Spleen (tissue), 11 donors: ENCODE results near the gene NDUFS7. TPM values are rescaled to one million over a fixed set of nuclear protein-coding genes. Genes with fewer than 3 reads are reported as not detected.

Experiments
- DNase-seq: peaks from one replicate; pipeline ENCODE4 v3.0.0-alpha.2; 2020
- H3K27ac ChIP-seq, 8 donors: fragments of 200-600 bp; sonication (generic) in 7 of 8; 1 replicate in 4 of 8; 2 replicates in 4 of 8; pipeline versions ENCODE4 v1.5.0 to v1.8.0; 2016 to 2021; ENCODE audit warnings: inconsistent platforms in 4 of 8, mild to moderate bottlenecking in 4 of 8, moderate library complexity in 1 of 8
- H3K27me3 ChIP-seq, 7 donors: fragments of 200-600 bp; sonication (generic) in 6 of 7; replicated peaks in 1 of 7; 1 replicate in 4 of 7; 2 replicates in 3 of 7; pipeline versions ENCODE4 v1.5.0 to v1.8.0; 2016 to 2021; ENCODE audit warnings: inconsistent platforms in 3 of 7, mild to moderate bottlenecking in 1 of 7
- H3K36me3 ChIP-seq, 6 donors: fragments of 200-600 bp; sonication (generic) in 5 of 6; 1 replicate in 4 of 6; 2 replicates in 2 of 6; pipeline versions ENCODE4 v1.5.0 to v1.8.0; 2016 to 2021; ENCODE audit warnings: inconsistent platforms in 2 of 6
- H3K4me1 ChIP-seq, 6 donors: fragments of 200-600 bp; sonication (generic) in 5 of 6; 1 replicate in 3 of 6; 2 replicates in 3 of 6; pipeline versions ENCODE4 v1.5.0 to v1.8.0; 2016 to 2021; ENCODE audit warnings: inconsistent platforms in 3 of 6
- H3K4me3 ChIP-seq, 8 donors: fragments of 200-600 bp; sonication (generic) in 7 of 8; 1 replicate in 4 of 8; 2 replicates in 4 of 8; pipeline versions ENCODE4 v1.5.0 to v1.8.0; 2016 to 2021; ENCODE audit warnings: inconsistent platforms in 4 of 8, mild to moderate bottlenecking in 4 of 8, moderate library complexity in 2 of 8
- H3K9me3 ChIP-seq, 8 donors: fragments of 200-600 bp; sonication (generic) in 7 of 8; 1 replicate in 4 of 8; 2 replicates in 4 of 8; pipeline versions ENCODE4 v1.5.0 to v1.8.0; 2016 to 2021; ENCODE audit warnings: inconsistent platforms in 4 of 8
- CTCF ChIP-seq, 11 experiments: fragments of 200-600 bp in 7 of 11; fragments of 450-650 bp in 4 of 11; sonication (generic) in 4 of 11; IDR thresholded peaks in 8 of 11; conservative IDR thresholded peaks in 3 of 11; 1 replicate in 7 of 11; 2 replicates in 4 of 11; pipeline versions ENCODE4 v1.4.0 to v1.8.0; 2016 to 2021; ENCODE audit warnings: antibody characterized with exemption in 11 of 11, inconsistent platforms in 4 of 11, mild to moderate bottlenecking in 1 of 11
- POLR2A ChIP-seq, 3 donors: fragments of 450-650 bp; IDR thresholded peaks; one replicate each; pipeline ENCODE4 v1.5.1; 2017; ENCODE audit warnings: antibody characterized with exemption in 3 of 3, mild to moderate bottlenecking in 1 of 3
- POLR2AphosphoS5 ChIP-seq, 3 donors: sonication (generic); formaldehyde crosslinking; IDR thresholded peaks; one replicate each; pipeline ENCODE4 v1.5.1; 2017; ENCODE audit warnings: antibody characterized with exemption in 3 of 3
- WGBS, 5 donors: extraction: QIAGEN DNeasy Blood & Tissue Kit in 3 of 5; methylation state at CpG; one replicate each; pipeline versions ENCODE4 v1.1.5 to v1.1.7; 2013 to 2018; 5-methylcytosine and 5-hydroxymethylcytosine counted together
- intact Hi-C: fragments of 100-400 bp; cut with DNase I; formaldehyde crosslinking; loops from one replicate; pipeline ENCODE4 v1.15.0; 2023; ENCODE audit warnings: low total_unique reads
- polyA plus RNA-seq, 3 donors: library from polyadenylated mRNA; stranded (reverse); fragments of 200-250 nt; gene quantifications; one replicate each; pipeline ENCODE4 v1.2.1, GENCODE V29; 2013
- total RNA-seq, 7 donors: library from RNA; depleted of rRNA in 3 of 7; stranded (reverse); fragments of >200 nt in 3 of 7; fragmentation: NEBNext Ultra II Directional in 4 of 7; extraction: Animal tissue kit (Norgen Biotek cat#: 25700) in 4 of 7; gene quantifications; one replicate each; pipeline versions ENCODE4 v1.1.0 to v1.2.1, GENCODE V29; 2016 to 2021
- donor health status: healthy with polysubstance abuse.
- donor health status: DM: no; HTN: no; CAD: no; lungs with moderate emphysema.
- donor health status: DM: no; HTN: no; CAD: no.
- donor health status: Bipolar disorder and iron deficiency.
- donor health status: healthy.
- donor health status: DM: no; HTN: no; CAD: no.
- donor health status: DM: yes; HTN: yes; CAD: no.

Gene NDUFS7
- total and polyA plus RNA-seq, 10 donors = 64.0 to 133 (median 81.6) TPM

GRCh38 chr19:1402411-1403070, 18.8 kb downstream of the NDUFS7 start:
- H3K4me3 ChIP-seq = peak overlapping the region in 1 of 8 donors; percentile 95
- peaks cover 14 to 63% (median 46%) of the 10 kb centered on the region in 6 donors for H3K4me1 ChIP-seq
- H3K27ac ChIP-seq = no peak overlapping the region
- TF ChIP-seq POLR2A (IDR thresholded peaks at IDR 0.05) (no peak), POLR2AphosphoS5 (IDR thresholded peaks at IDR 0.05) (no peak), CTCF (IDR thresholded peaks at IDR 0.05 in 8 of 11, conservative IDR thresholded peaks at IDR 0.05 in 3 of 11) (no peak)
- no peaks in the 10 kb centered on the region for H3K36me3 ChIP-seq
- no peaks in the 10 kb centered on the region for H3K9me3 ChIP-seq
- 25 to 38% (median 31%) methylated on average over 25 of the region's 25 CpGs for WGBS, 5 donors
- intact Hi-C loops = loop anchor here (10.0 kb wide), 1 partner anchor 128 kb away; the partner anchor contains the start of gene FAM174C
- DNase-seq = no peak
- H3K27me3 ChIP-seq = peaks cover 0 to 40% (median 7%) of the 10 kb centered on the region in 7 donors

- DNase-seq = peak; percentile 99
- WGBS, 5 donors = 0 to 1% (median 1%) methylated on average over 15 to 72 of the region's 72 CpGs
- Histone ChIP-seq H3K27ac (peak overlapping the region; percentile 60 to 98 (median 94)), H3K4me3 (peak overlapping the region; percentile 38 to 98 (median 68)), H3K27me3 (peaks cover 0 to 21% (median 0%) of the 10 kb centered on the region in 7 donors), H3K9me3 (no peaks in the 10 kb centered on the region), H3K36me3 (peaks cover 0 to 28% (median 2%) of the 10 kb centered on the region in 6 donors), H3K4me1 (peaks cover 32 to 77% (median 60%) of the 10 kb centered on the region in 6 donors)
- TF ChIP-seq POLR2AphosphoS5 (IDR thresholded peaks at IDR 0.05) = peak; percentile 73 to 86 (median 85)
- TF ChIP-seq CTCF (IDR thresholded peaks at IDR 0.05 in 8 of 11, conservative IDR thresholded peaks at IDR 0.05 in 3 of 11) = peak in 9 of 11 experiments; percentile 27 to 59 (median 52)
- peak in 2 of 3 donors; percentile 3 to 22 for TF ChIP-seq POLR2A (IDR thresholded peaks at IDR 0.05)
- intact Hi-C loops = loop anchor here (10.0 kb wide), 1 partner anchor 132 kb away; the partner anchor contains the start of gene FAM174C
Observed at GRCh38 chr19:1406774-1407527, 23.2 kb downstream of the NDUFS7 start.

- 0 to 1% (median 1%) methylated on average over 33 to 121 of the region's 121 CpGs for WGBS, 5 donors
- H3K4me1 ChIP-seq = peaks cover 38 to 77% (median 60%) of the 10 kb centered on the region in 6 donors
- H3K27me3 ChIP-seq = peaks cover 0 to 14% (median 0%) of the 10 kb centered on the region in 7 donors
- no peaks in the 10 kb centered on the region for H3K9me3 ChIP-seq
- TF ChIP-seq CTCF (IDR thresholded peaks at IDR 0.05 in 8 of 11, conservative IDR thresholded peaks at IDR 0.05 in 3 of 11) = no peak
- TF ChIP-seq POLR2A (IDR thresholded peaks at IDR 0.05) = peak in 1 of 3 donors; percentile 21
- H3K36me3 ChIP-seq = peaks cover 0 to 36% (median 4%) of the 10 kb centered on the region in 6 donors
- peak within 1 kb of the TSS; percentile 84 to 98 (median 94) for H3K27ac ChIP-seq
- intact Hi-C loops = loop anchor here (10.0 kb wide), 1 partner anchor 133 kb away; the partner anchor contains the start of gene FAM174C
- peak; percentile 93 for DNase-seq
- H3K4me3 ChIP-seq = peak within 1 kb of the TSS; percentile 89 to 98 (median 94)
Observed at GRCh38 chr19:1407528-1408299, 24.0 kb downstream of the NDUFS7 start, which contains the start of gene DAZAP1. DAZAP1 (plus strand) TSS chr19:1407586; CDS start chr19:1407774, 188 bp downstream.
